ENCODE data around the gene AIM2. TPM values are rescaled to one million over a fixed set of nuclear protein-coding genes. Genes with fewer than 3 reads are reported as not detected.

AIM2 gene
- polyA plus RNA-seq, 1 of the 3 experiments (the other 2 are of a cell fraction), result 1.1 TPM

GRCh38 chr1:159081626-159082025 lies 5.1 kb upstream of the AIM2 start:
- DNase-seq, result no peak
- Histone ChIP-seq H3K27me3 (ENCODE audit: insufficient read depth) (no peaks in the 10 kb centered on the region), H3K4me3 (ENCODE audit: low read depth in 2 of 2, low read length in 1 of 2) (0 out of 4 replicates have a peak overlapping the region, but pooled peaks of 1 of the 2 experiments have one; percentile 14), H3K9me2 (no peaks in the 10 kb centered on the region), H2AFZ (ENCODE audit: low read depth) (peak overlapping the region; percentile 44; the same call in 1 of the 2 replicates), H3K9me3 (no peaks in the 10 kb centered on the region), H3K9ac (no peak overlapping the region), H3K36me3 (replicated peaks in 1 of 2; ENCODE audit: control insufficient read depth in 1 of 2, insufficient read depth in 2 of 2, low read length in 1 of 2) (no peaks in the 10 kb centered on the region), H3K27ac (ENCODE audit: low read depth in 2 of 2, low read length in 1 of 2) (peak overlapping the region; percentile 17 to 23; a peak in 2 of 4 replicates), H3K79me2 (ENCODE audit: insufficient read depth) (no peaks in the 10 kb centered on the region), H3K4me2 (no peak overlapping the region), H4K20me1 (ENCODE audit: insufficient read depth) (no peaks in the 10 kb centered on the region), H3K4me1 (ENCODE audit: control insufficient read depth in 1 of 2, insufficient read depth in 2 of 2, low read depth in 1 of 2, low read length in 1 of 2) (peaks cover 0 to 23% of the 10 kb centered on the region in 2 experiments; a peak in 3 of 4 replicates), H3F3A (replicated peaks; ENCODE audit: insufficient read depth) (peaks cover 18% of the 10 kb centered on the region)
- TF ChIP-seq ZBTB33 (IDR thresholded peaks at IDR 0.05; ENCODE audit: borderline replicate concordance, low read depth) (no peak), TAF1 (IDR thresholded peaks at IDR 0.05; ENCODE audit: borderline replicate concordance, low read depth, low read length) (no peak), RAD21 (IDR thresholded peaks at IDR 0.05; ENCODE audit: low read length) (no peak), MXI1 (IDR thresholded peaks at IDR 0.05; ENCODE audit: low read depth, low read length) (no peak), MEF2A (IDR thresholded peaks at IDR 0.05; ENCODE audit: borderline replicate concordance, low read depth) (no peak), MAX (IDR thresholded peaks at IDR 0.05; ENCODE audit: low read depth) (no peak), EZH2phosphoT487 (IDR thresholded peaks at IDR 0.05; ENCODE audit: borderline replicate concordance, low read depth) (no peak), RCOR1 (IDR thresholded peaks at IDR 0.05; ENCODE audit: low read length) (no peak), IRF3 (IDR thresholded peaks at IDR 0.05; ENCODE audit: low read depth, low read length) (no peak), SIN3A (IDR thresholded peaks at IDR 0.05; ENCODE audit: borderline replicate concordance, low read depth, low read length) (no peak), FOSL2 (IDR thresholded peaks at IDR 0.05; ENCODE audit: borderline replicate concordance, low read depth) (no peak), EP300 (IDR thresholded peaks at IDR 0.05; ENCODE audit: borderline replicate concordance in 1 of 2, low read depth in 1 of 2, low read length in 1 of 2) (no peak), JUND (IDR thresholded peaks at IDR 0.05) (no peak), RFX5 (IDR thresholded peaks at IDR 0.05; ENCODE audit: low read length) (no peak), CTCF (IDR thresholded peaks at IDR 0.05) (no peak)
- POLR2A ChIA-PET, result no interaction called here
- CTCF ChIA-PET, result interaction anchor here (0.8 kb wide), 1 partner anchor 9 kb away, joined by 3 read pairs; no protein-coding TSS in a partner anchor
- WGBS (ENCODE audit: low lambda C conversion rate), result 18% methylated on average over 1 of the region's 1 CpG

Measured in SK-N-SH (cell line).